Activated B cell treated with CpG ODN at 0.5 μM for 24 hours (primary cell): ENCODE data around the gene SMU1. TPM values are rescaled to one million over a fixed set of nuclear protein-coding genes. Genes with fewer than 3 reads are reported as not detected.
A peak's percentile ranks its signal among the peaks of the same experiment; 100 is the strongest.

Experiments
- ATAC-seq: fragments of 200-7000 bp; cut with Tn5 transposase; one replicate; pipeline ENCODE4 v1.10.0; 2021; ENCODE audit warnings: low read depth, mild to moderate bottlenecking, moderate library complexity
- CTCF ChIA-PET: fragments of 350-600 bp; sonication (Branson Sonifier 250); formaldehyde crosslinking; loops from one replicate; lab custom pipeline; 2021; ENCODE audit warnings: antibody characterized with exemption; lab: Charles Lee
- POLR2A ChIA-PET: fragments of 350-600 bp; sonication (Branson Sonifier 250); formaldehyde crosslinking; loops from one replicate; lab custom pipeline; 2021; ENCODE audit warnings: antibody characterized with exemption; lab: Charles Lee
- DNase-seq: peaks from one replicate; pipeline ENCODE4 v3.0.0; 2022
- H3K27ac Mint-ChIP-seq: one replicate; pipeline ENCODE4 v1.8.0; 2020; ENCODE audit warnings: mixed read lengths
- H3K27me3 Mint-ChIP-seq: one replicate; pipeline ENCODE4 v1.8.0; 2021; ENCODE audit warnings: mixed read lengths
- H3K36me3 Mint-ChIP-seq: one replicate; pipeline ENCODE4 v1.8.0; 2021; ENCODE audit warnings: low read depth, mixed read lengths
- H3K4me1 Mint-ChIP-seq: one replicate; pipeline ENCODE4 v1.8.0; 2021; ENCODE audit warnings: mixed read lengths
- H3K4me3 Mint-ChIP-seq: one replicate; pipeline ENCODE4 v1.8.0; 2020; ENCODE audit warnings: mild to moderate bottlenecking, mixed read lengths
- H3K9me3 Mint-ChIP-seq: one replicate; pipeline ENCODE4 v1.8.0; 2020; ENCODE audit warnings: mixed read lengths
- CTCF ChIP-seq: fragments of 200-600 bp; IDR thresholded peaks from one replicate; pipeline ENCODE4 v1.8.0; 2022; ENCODE audit warnings: antibody characterized with exemption, mild to moderate bottlenecking
- intact Hi-C: fragments of 100-400 bp; cut with micrococcal nuclease; formaldehyde crosslinking; loops from one replicate; pipeline ENCODE4 v1.15.1; 2024
- total RNA-seq: library from RNA; stranded (reverse); gene quantifications from 2 replicates; pipeline ENCODE4 v1.2.3, GENCODE V29; 2022

The SMU1 gene
- total RNA-seq, 1 donor from 2014 or later = 28.1 TPM

GRCh38 chr9:33051144-33051543 lies 25.3 kb downstream of the SMU1 start:
- Mint-ChIP-seq H3K4me3 (no peak overlapping the region), H3K36me3 (peaks cover 77% of the 10 kb centered on the region), H3K27me3 (no peaks in the 10 kb centered on the region), H3K9me3 (peaks cover 4% of the 10 kb centered on the region), H3K4me1 (peaks cover 13% of the 10 kb centered on the region), H3K27ac (peak overlapping the region; percentile 69)
- ChIA-PET POLR2A (interaction anchor here (0.8 kb wide), 1 partner anchor 27 kb away, joined by 4 read pairs; no protein-coding TSS in a partner anchor), CTCF (no interaction called here)
- no peak for DNase-seq
- peak; percentile 45 for ATAC-seq
- no peak for TF ChIP-seq CTCF
- intact Hi-C loops = no loop called here

GRCh38 chr9:33049680-33050361 lies 26.7 kb downstream of the SMU1 start:
- no peak for TF ChIP-seq CTCF
- intact Hi-C loops = no loop called here
- Mint-ChIP-seq H3K9me3 (peaks cover 4% of the 10 kb centered on the region), H3K36me3 (peaks cover 76% of the 10 kb centered on the region), H3K4me1 (peaks cover 14% of the 10 kb centered on the region), H3K27me3 (no peaks in the 10 kb centered on the region), H3K4me3 (no peak overlapping the region), H3K27ac (peak overlapping the region; percentile 12)
- POLR2A ChIA-PET = no interaction called here
- DNase-seq (no peak), ATAC-seq (no peak)
- CTCF ChIA-PET = no interaction called here

GRCh38 chr9:33048054-33048465 lies 28.4 kb downstream of the SMU1 start:
- H3K9me3 Mint-ChIP-seq = peaks cover 4% of the 10 kb centered on the region
- CTCF ChIA-PET = no interaction called here
- peaks cover 62% of the 10 kb centered on the region for H3K36me3 Mint-ChIP-seq
- H3K27me3 Mint-ChIP-seq = no peaks in the 10 kb centered on the region
- H3K4me3 Mint-ChIP-seq = no peak overlapping the region
- ATAC-seq (no peak), DNase-seq (no peak)
- intact Hi-C loops = no loop called here
- peaks cover 29% of the 10 kb centered on the region for H3K4me1 Mint-ChIP-seq
- H3K27ac Mint-ChIP-seq = no peak overlapping the region
- no peak for TF ChIP-seq CTCF
- POLR2A ChIA-PET = no interaction called here

GRCh38 chr9:33046061-33046460 lies 30.4 kb downstream of the SMU1 start:
- Mint-ChIP-seq H3K27me3 (no peaks in the 10 kb centered on the region), H3K36me3 (peaks cover 51% of the 10 kb centered on the region), H3K4me3 (no peak overlapping the region), H3K9me3 (peaks cover under 1% of the 10 kb centered on the region), H3K4me1 (peaks cover 23% of the 10 kb centered on the region), H3K27ac (no peak overlapping the region)
- ChIA-PET CTCF (no interaction called here), POLR2A (interaction anchor here (0.7 to 5.9 kb wide), 2 partner anchors 20 to 24 kb away, joined by 4 to 39 read pairs; partner anchors contain the start of gene DNAJA1)
- TF ChIP-seq CTCF = no peak
- intact Hi-C loops = no loop called here
- DNase-seq = no peak
- ATAC-seq = no peak

- Mint-ChIP-seq H3K27ac (peak overlapping the region; percentile 50), H3K4me3 (peak overlapping the region; percentile 83), H3K27me3 (no peaks in the 10 kb centered on the region), H3K9me3 (no peaks in the 10 kb centered on the region), H3K36me3 (peaks cover 55% of the 10 kb centered on the region), H3K4me1 (peaks cover 18% of the 10 kb centered on the region)
- DNase-seq (no peak), ATAC-seq (no peak)
- POLR2A ChIA-PET = interaction anchor here (0.6 to 5.9 kb wide), 2 partner anchors 18 to 32 kb away, joined by 4 to 39 read pairs; partner anchors contain the start of genes DNAJA1 and SMU1
- no peak for TF ChIP-seq CTCF
- intact Hi-C loops = loop anchor here (1.0 to 5.0 kb wide), 3 partner anchors 19 to 33 kb away; partner anchors contain the start of genes DNAJA1 and SMU1
- CTCF ChIA-PET = interaction anchor here (2.4 kb wide), 1 partner anchor 181 kb away, joined by 5 read pairs; no protein-coding TSS in a partner anchor
These were observed 31.7 kb downstream of the SMU1 start for GRCh38 chr9:33044677-33045282.
